Measurements from ENCODE around the gene TP53BP2.

Gene TP53BP2

DNA sequence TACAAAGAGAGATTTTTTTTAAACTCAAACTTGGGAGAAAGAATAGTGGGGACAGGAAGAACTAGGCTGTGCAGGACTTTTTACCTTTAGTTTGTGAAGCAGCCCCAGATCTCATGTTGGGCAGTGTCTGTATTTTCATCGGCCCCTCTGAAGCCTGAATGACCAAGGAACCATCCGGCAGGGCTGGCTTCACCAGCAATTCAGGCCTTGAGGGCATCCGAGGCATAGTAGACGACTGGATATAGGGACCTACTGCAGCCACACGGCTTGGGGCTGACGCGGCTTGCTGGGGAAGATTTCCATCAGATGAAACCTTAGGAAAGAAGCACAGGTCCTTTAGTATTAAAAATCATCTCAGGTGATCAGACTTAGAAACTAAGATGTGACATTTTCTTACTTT is 43.7 kb downstream of the TP53BP2 start:
- TF ChIP-seq MYC (IDR thresholded peaks at IDR 0.05; ENCODE audit: low read depth, low read length) (no peak), POLR2A (IDR thresholded peaks at IDR 0.05; ENCODE audit: extremely low read depth, insufficient read length) (no peak)
- TF ChIP-seq, protein P1, sequence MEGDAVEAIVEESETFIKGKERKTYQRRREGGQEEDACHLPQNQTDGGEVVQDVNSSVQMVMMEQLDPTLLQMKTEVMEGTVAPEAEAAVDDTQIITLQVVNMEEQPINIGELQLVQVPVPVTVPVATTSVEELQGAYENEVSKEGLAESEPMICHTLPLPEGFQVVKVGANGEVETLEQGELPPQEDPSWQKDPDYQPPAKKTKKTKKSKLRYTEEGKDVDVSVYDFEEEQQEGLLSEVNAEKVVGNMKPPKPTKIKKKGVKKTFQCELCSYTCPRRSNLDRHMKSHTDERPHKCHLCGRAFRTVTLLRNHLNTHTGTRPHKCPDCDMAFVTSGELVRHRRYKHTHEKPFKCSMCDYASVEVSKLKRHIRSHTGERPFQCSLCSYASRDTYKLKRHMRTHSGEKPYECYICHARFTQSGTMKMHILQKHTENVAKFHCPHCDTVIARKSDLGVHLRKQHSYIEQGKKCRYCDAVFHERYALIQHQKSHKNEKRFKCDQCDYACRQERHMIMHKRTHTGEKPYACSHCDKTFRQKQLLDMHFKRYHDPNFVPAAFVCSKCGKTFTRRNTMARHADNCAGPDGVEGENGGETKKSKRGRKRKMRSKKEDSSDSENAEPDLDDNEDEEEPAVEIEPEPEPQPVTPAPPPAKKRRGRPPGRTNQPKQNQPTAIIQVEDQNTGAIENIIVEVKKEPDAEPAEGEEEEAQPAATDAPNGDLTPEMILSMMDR (IDR thresholded peaks at IDR 0.05; ENCODE audit: low read depth, low read length) = no peak
- TF ChIP-seq, protein P2, sequence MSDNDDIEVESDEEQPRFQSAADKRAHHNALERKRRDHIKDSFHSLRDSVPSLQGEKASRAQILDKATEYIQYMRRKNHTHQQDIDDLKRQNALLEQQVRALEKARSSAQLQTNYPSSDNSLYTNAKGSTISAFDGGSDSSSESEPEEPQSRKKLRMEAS (IDR thresholded peaks at IDR 0.05; ENCODE audit: low read depth, low read length) = no peak
- no peak overlapping the region for H3K4me3 ChIP-seq (ENCODE audit: low read depth, low read length)
- DNase-seq (ENCODE audit: low read depth) = no peak

DNA sequence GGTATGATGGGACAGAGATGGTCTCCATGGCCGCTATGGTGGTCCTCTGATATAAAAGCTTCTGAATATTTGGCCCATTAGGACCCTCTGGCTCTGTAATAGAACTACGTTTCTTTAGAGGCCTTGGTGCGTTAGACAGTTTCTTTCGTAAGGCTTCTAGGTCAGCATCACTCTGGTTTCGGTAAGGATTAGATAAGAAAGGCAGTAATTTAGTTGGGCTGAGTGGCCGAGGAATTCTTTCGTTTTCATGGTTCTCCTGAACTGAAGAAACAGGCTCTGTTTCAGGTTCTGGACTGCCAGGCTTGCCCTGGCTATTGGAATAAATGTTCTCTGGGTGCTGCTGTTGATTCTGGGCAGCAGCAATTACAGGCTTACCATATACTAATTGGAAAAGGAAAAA is 49.5 kb downstream of the TP53BP2 start:
- TF ChIP-seq, protein P2 (IDR thresholded peaks at IDR 0.05; ENCODE audit: low read depth, low read length) = no peak
- TF ChIP-seq MYC (IDR thresholded peaks at IDR 0.05; ENCODE audit: low read depth, low read length) (no peak), POLR2A (IDR thresholded peaks at IDR 0.05; ENCODE audit: extremely low read depth, insufficient read length) (no peak)
- TF ChIP-seq, protein P1 (IDR thresholded peaks at IDR 0.05; ENCODE audit: low read depth, low read length) = no peak
- no peak overlapping the region for H3K4me3 ChIP-seq (ENCODE audit: low read depth, low read length)
- no peak for DNase-seq (ENCODE audit: low read depth)

DNA sequence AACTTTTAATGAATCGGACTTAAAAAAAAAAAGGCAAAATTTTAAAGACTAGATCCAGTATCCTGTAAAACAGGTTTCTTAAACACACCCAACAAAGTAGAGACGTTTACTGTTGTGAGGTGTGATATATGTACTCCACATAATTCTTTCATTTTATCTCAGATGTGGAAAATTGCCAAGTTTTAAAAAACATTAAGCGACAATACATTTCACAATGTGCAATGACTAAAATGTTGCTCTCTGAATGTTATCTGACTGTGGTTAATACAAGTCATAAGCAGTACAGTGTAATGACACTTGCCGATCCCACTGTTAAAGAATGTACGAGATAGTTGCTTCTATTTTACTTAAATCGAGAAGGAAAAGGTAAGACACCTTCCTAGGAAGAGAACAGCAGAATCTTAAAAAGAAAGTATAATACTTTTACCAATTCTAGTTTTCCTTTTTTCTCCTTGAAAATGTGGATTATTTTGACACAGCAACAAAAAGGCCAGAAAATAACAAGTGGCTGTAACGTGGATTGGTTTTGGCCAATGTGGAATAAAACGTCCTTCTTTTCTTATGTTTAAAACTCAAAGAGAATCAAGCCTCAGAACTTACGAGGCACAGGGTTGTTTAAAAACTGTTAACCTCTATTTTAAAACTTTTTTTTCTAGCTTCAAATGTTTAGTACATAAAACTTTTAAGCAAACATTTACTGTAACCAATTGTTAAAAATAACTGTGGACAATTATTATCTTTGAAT is 51.4 kb downstream of the TP53BP2 start:
- no peak for DNase-seq (ENCODE audit: low read depth)
- no peak for TF ChIP-seq POLR2A (IDR thresholded peaks at IDR 0.05; ENCODE audit: extremely low read depth, insufficient read length)
- TF ChIP-seq, protein P1 (IDR thresholded peaks at IDR 0.05; ENCODE audit: low read depth, low read length) = no peak
- no peak overlapping the region for H3K4me3 ChIP-seq (ENCODE audit: low read depth, low read length)

DNA sequence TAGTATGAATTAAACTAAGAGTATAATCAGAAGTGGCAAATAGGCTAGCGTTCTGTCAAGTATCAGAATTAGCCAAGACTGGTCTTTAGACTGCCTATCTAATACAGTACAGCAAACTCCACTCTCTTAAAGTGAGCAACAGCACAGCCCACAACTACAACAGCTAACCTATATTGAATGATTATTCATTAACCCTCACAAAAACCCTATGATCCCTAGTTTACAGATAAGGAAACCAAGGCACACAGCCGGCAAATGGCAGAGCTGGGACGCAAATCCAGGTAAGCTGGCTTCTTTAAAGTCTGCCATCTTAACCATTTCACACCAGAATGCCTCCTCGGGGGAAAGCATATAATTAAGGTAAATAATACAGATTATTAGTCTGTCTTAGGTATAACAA is 52.0 kb downstream of the TP53BP2 start:
- no peak for DNase-seq (ENCODE audit: low read depth)
- H3K4me3 ChIP-seq (ENCODE audit: low read depth, low read length) = no peak overlapping the region
- TF ChIP-seq, protein P2 (IDR thresholded peaks at IDR 0.05; ENCODE audit: low read depth, low read length) = no peak
- TF ChIP-seq, protein P1 (IDR thresholded peaks at IDR 0.05; ENCODE audit: low read depth, low read length) = no peak
- no peak for TF ChIP-seq POLR2A (IDR thresholded peaks at IDR 0.05; ENCODE audit: extremely low read depth, insufficient read length)
- no peak for TF ChIP-seq MYC (IDR thresholded peaks at IDR 0.05; ENCODE audit: low read depth, low read length)

DNA sequence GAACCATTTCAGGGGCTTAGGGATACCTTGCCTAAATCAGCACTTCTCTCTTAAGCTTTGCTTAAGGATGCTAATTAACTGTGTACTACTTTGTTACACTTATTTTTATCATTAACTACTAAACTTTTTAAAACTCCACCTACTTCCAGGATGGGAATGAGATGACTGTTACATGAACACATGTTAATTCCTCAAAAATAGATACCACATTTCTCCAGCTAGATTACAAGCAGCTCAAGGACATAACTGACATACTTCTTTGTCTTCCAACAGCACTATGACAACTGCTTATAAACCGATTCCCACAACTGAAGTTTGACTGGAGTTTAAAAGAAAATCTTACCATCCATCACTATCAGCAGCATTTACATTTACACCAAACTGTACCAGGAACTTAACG is 53.7 kb downstream of the TP53BP2 start:
- TF ChIP-seq, protein P2 (IDR thresholded peaks at IDR 0.05; ENCODE audit: low read depth, low read length) = no peak
- TF ChIP-seq POLR2A (IDR thresholded peaks at IDR 0.05; ENCODE audit: extremely low read depth, insufficient read length) (no peak), MYC (IDR thresholded peaks at IDR 0.05; ENCODE audit: low read depth, low read length) (no peak)
- TF ChIP-seq, protein P1 (IDR thresholded peaks at IDR 0.05; ENCODE audit: low read depth, low read length) = no peak
- DNase-seq (ENCODE audit: low read depth) = no peak
- no peak overlapping the region for H3K4me3 ChIP-seq (ENCODE audit: low read depth, low read length)
